AG09309 (cell line): ENCODE results near the gene ACP4.

Source experiments
- DNase-seq: peaks from one replicate; pipeline ENCODE4 v3.0.0-alpha.2; 2010; ENCODE audit warnings: low read depth
- H3K4me3 ChIP-seq: 2 replicates; pipeline ENCODE4 v1.5.1; 2011; ENCODE audit warnings: mild to moderate bottlenecking, low read depth, low read length, moderate library complexity; ENCODE audit not compliant: control insufficient read depth
- TF ChIP-seq, protein P1 (sequence below): IDR thresholded peaks from 2 replicates; pipeline ENCODE4 v1.5.1; 2011; ENCODE audit warnings: mild to moderate bottlenecking, low read depth, low read length, inconsistent platforms; ENCODE audit not compliant: insufficient read depth, control insufficient read depth; ENCODE audit errors: missing control alignments

ACP4 gene

GRCh38 chr19:50821248-50821612, 31.0 kb downstream of the ACP4 start:
- no peak for DNase-seq
- TF ChIP-seq, protein P1, sequence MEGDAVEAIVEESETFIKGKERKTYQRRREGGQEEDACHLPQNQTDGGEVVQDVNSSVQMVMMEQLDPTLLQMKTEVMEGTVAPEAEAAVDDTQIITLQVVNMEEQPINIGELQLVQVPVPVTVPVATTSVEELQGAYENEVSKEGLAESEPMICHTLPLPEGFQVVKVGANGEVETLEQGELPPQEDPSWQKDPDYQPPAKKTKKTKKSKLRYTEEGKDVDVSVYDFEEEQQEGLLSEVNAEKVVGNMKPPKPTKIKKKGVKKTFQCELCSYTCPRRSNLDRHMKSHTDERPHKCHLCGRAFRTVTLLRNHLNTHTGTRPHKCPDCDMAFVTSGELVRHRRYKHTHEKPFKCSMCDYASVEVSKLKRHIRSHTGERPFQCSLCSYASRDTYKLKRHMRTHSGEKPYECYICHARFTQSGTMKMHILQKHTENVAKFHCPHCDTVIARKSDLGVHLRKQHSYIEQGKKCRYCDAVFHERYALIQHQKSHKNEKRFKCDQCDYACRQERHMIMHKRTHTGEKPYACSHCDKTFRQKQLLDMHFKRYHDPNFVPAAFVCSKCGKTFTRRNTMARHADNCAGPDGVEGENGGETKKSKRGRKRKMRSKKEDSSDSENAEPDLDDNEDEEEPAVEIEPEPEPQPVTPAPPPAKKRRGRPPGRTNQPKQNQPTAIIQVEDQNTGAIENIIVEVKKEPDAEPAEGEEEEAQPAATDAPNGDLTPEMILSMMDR: no peak
- H3K4me3 ChIP-seq: no peak overlapping the region

DNA sequence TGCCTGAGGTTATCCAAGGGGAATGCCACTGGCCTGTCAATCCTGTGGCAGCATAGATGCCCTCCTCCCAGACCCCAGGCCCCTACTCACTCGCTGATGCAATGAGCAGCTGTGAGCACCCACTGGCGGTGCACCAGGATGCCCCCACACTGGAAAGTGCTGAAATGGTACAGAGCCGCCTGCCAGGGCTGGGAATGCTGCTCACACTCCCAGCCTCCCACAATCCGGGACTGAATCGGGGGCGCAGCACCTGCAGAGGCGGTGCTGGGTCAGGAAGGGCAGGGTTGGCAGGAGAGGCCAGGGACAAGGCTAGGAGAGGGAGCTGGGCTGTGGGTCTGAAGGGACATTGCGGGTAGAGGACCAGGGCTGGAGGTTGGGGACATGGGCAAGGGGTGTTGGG, 31.4 kb downstream of the ACP4 start:
- TF ChIP-seq, protein P1: no peak
- no peak for DNase-seq
- no peak overlapping the region for H3K4me3 ChIP-seq

GRCh38 chr19:50822661-50823208, 32.5 kb downstream of the ACP4 start:
- DNase-seq: no peak
- TF ChIP-seq, protein P1: no peak

GRCh38 chr19:50823389-50824042, 33.3 kb downstream of the ACP4 start, which contains the start of gene KLK1:
KLK1 (minus strand) TSS chr19:50823787; CDS start chr19:50823748, 39 bp downstream.
- no peak for DNase-seq
- TF ChIP-seq, protein P1: no peak
- H3K4me3 ChIP-seq: no peak within 1 kb of the TSS

More at GRCh38 chr19:50822661-50823208, 32.5 kb downstream of the ACP4 start:
- H3K4me3 ChIP-seq: no peak overlapping the region

DNA sequence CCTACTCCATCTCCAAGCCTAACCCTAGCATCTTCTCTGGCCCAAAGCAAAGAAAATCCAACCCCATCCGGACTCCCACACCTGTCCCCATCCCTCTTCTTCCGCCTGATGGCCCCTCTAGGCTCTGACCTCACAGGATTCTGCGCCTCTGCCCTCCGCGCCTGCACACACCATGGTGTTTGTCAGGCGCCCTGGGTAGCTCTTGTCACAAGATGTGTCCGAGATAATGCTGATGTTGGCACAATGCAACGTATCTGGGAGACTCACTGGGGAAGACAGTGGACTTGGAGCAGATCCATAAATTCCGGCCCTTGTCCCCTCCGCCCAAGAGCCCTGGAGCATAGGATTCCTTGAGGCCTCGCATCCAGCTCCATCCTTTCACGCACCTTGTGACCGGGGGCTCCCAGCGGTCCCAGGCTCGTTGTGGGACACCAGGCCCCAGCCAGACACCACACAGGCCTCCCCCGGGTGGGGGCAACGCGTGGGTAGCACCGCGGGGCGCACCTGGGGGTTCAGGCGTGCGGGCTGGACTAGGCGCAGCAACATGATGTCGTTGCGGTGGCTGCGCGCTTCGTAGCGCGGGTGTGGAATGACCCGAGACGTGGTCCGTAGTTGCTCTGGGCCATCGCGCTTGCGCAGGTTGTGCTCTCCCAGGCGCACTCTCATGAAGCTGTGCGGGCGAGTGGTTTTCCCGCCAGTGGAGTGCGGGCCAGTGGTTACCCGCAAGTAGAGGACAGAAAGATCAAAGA, 36.5 kb downstream of the ACP4 start:
- TF ChIP-seq, protein P1: no peak
- H3K4me3 ChIP-seq: no peak overlapping the region
- no peak for DNase-seq

DNA sequence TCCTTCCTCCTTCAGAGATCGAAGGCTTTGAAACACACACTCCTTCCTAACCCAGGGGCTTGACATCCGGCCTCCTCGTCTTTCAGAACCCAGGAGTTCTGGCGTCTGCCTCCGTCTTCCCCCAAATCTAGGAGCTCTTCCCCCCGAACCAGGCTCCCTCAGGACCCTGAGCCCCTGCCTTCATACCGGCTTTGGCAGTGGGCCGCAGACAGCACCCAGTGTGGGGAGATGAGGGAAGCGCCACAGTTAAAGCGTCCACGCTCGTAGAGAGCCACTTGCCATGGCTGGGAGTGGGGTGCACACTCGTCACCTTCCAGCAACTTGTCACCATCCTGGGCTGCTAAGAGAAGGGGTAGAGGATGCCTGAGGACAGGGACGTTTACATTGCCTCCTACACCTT, 37.3 kb downstream of the ACP4 start:
- TF ChIP-seq, protein P1: no peak
- no peak for DNase-seq

More for the DNA sequence above, 37.3 kb downstream of the ACP4 start:
- H3K4me3 ChIP-seq: no peak overlapping the region
